Endothelial cell of umbilical vein (primary cell): ENCODE measurements around the gene NR5A2. TPM values are rescaled to one million over a fixed set of nuclear protein-coding genes. Genes with fewer than 3 reads are reported as not detected.

Experiments
- BruUV-seq: library from RNA; stranded (reverse); fragments of 400-500 nt; replicated peaks from 2 replicates; lab custom pipeline; 2021; lab: Mats Ljungman, UMichigan
- CTCF ChIA-PET: fragments of 300-600, 350-600 bp; sonication (Branson Sonifier 250); formaldehyde crosslinking; loops from one replicate; lab custom pipeline; 2021; ENCODE audit warnings: antibody characterized with exemption, inconsistent platforms; lab: Charles Lee
- POLR2A ChIA-PET: fragments of 300-600, 350-600 bp; sonication (Branson Sonifier 250); formaldehyde crosslinking; loops from one replicate; lab custom pipeline; 2021; ENCODE audit warnings: antibody characterized with exemption, inconsistent platforms; lab: Charles Lee
- DNase-seq: peaks from one replicate; pipeline ENCODE4 v3.0.0-alpha.2; 2011; ENCODE audit warnings: low read depth, low spot score
- FAIRE-seq: peaks from 2 replicates; lab custom pipeline; 2011; peaks lifted over from hg19 to GRCh38; lab: Jason Lieb, UNC
- H2AFZ ChIP-seq: 2 replicates; pipeline ENCODE4 v1.6.0; 2012; ENCODE audit warnings: low read depth, low read length, control low read depth, inconsistent platforms
- H3K27ac ChIP-seq: 2 replicates; pipeline ENCODE4 v1.5.1; 2011; ENCODE audit warnings: low read depth, mild to moderate bottlenecking, control low read depth, low read length, moderate library complexity; ENCODE audit not compliant: insufficient read depth
- H3K27me3 ChIP-seq, 2 experiments: 2 replicates each; pipeline versions ENCODE4 v1.6.0 to v1.6.1; 2011; ENCODE audit warnings: low read length in 2 of 2, mixed read lengths in 1 of 2; ENCODE audit not compliant: control insufficient read depth in 2 of 2, insufficient read depth in 2 of 2
- H3K36me3 ChIP-seq, 2 experiments: 2 replicates in 1 of 2; 3 replicates in 1 of 2; pipeline ENCODE4 v1.5.1; 2011; ENCODE audit warnings: low read length in 2 of 2, mild to moderate bottlenecking in 1 of 2, moderate library complexity in 1 of 2; ENCODE audit not compliant: control insufficient read depth in 2 of 2, insufficient read depth in 2 of 2; ENCODE audit errors: extremely low read depth in 1 of 2
- H3K4me1 ChIP-seq: 3 replicates; pipeline ENCODE4 v1.5.1; 2011; ENCODE audit warnings: mild to moderate bottlenecking, low read length; ENCODE audit not compliant: control insufficient read depth, insufficient read depth; ENCODE audit errors: extremely low read depth
- H3K4me2 ChIP-seq: 2 replicates; pipeline ENCODE4 v1.6.1; 2011; ENCODE audit warnings: low read length, control low read depth, mixed read lengths; ENCODE audit not compliant: insufficient read depth
- H3K4me3 ChIP-seq, 3 experiments: fragments of 200-600 bp in 1 of 3; sonication (generic), shearing (Covaris generic) in 1 of 3; replicated peaks in 1 of 3; 2 replicates each; pipeline ENCODE4 v1.5.1; 2011 to 2016; ENCODE audit warnings: control low read depth in 3 of 3, low read length in 3 of 3, mild to moderate bottlenecking in 2 of 3, inconsistent platforms in 1 of 3, low read depth in 1 of 3, moderate library complexity in 1 of 3; ENCODE audit not compliant: insufficient read depth in 1 of 3
- H3K79me2 ChIP-seq: 2 replicates; pipeline ENCODE4 v1.6.0; 2012; ENCODE audit warnings: low read length, inconsistent platforms; ENCODE audit not compliant: control insufficient read depth, insufficient read depth
- H3K9ac ChIP-seq: replicated peaks from 2 replicates; pipeline ENCODE3; 2011; ENCODE audit warnings: low read length, control low read depth; ENCODE audit not compliant: insufficient read depth; ENCODE audit errors: extremely low read depth
- H3K9me1 ChIP-seq: replicated peaks from 3 replicates; pipeline ENCODE4 v1.6.0; 2011; ENCODE audit warnings: mild to moderate bottlenecking, low read length; ENCODE audit not compliant: control insufficient read depth, insufficient read depth; ENCODE audit errors: extremely low read depth
- H3K9me3 ChIP-seq: replicated peaks from 2 replicates; pipeline ENCODE4 v1.5.1; 2012; ENCODE audit warnings: low read length, inconsistent platforms; ENCODE audit not compliant: control insufficient read depth, insufficient read depth
- H4K20me1 ChIP-seq: replicated peaks from 2 replicates; pipeline ENCODE3; 2011; ENCODE audit warnings: mild to moderate bottlenecking, low read length; ENCODE audit not compliant: control insufficient read depth, insufficient read depth; ENCODE audit errors: extremely low read depth
- CTCF ChIP-seq, 2 donors: IDR thresholded peaks; 1 replicate in 1 of 2; 2 replicates in 1 of 2; pipeline ENCODE4 v1.5.1; 2011; ENCODE audit warnings: low read length in 2 of 2, mild to moderate bottlenecking in 2 of 2, moderate library complexity in 2 of 2, control low read depth in 1 of 2, inconsistent platforms in 1 of 2, low read depth in 1 of 2; ENCODE audit not compliant: insufficient read depth in 1 of 2; ENCODE audit errors: extremely low read depth in 1 of 2
- EZH2 ChIP-seq: IDR thresholded peaks from 2 replicates; pipeline ENCODE4 v1.6.1; 2012; ENCODE audit warnings: borderline replicate concordance, low read depth, mild to moderate bottlenecking, moderate library complexity, low read length, inconsistent platforms; ENCODE audit not compliant: severe bottlenecking
- FOS ChIP-seq: IDR thresholded peaks from 2 replicates; pipeline ENCODE4 v1.6.1; 2011; ENCODE audit warnings: mild to moderate bottlenecking, low read length, moderate library complexity, borderline replicate concordance; ENCODE audit not compliant: insufficient read depth
- GATA2 ChIP-seq: IDR thresholded peaks from 2 replicates; pipeline ENCODE4 v1.7.0; 2011; ENCODE audit warnings: low read depth, mild to moderate bottlenecking, moderate library complexity, mixed read lengths, low read length; ENCODE audit not compliant: insufficient read length, insufficient read depth
- JUN ChIP-seq: IDR thresholded peaks from 2 replicates; pipeline ENCODE4 v1.6.1; 2011; ENCODE audit warnings: borderline replicate concordance, low read depth; ENCODE audit not compliant: insufficient read length, insufficient read depth
- MYC ChIP-seq: IDR thresholded peaks from one replicate; pipeline ENCODE4 v1.6.1; 2011; ENCODE audit warnings: mild to moderate bottlenecking, low read depth, low read length
- POLR2A ChIP-seq: IDR thresholded peaks from 2 replicates; pipeline ENCODE4 v1.6.1; 2012; ENCODE audit warnings: low read depth, mild to moderate bottlenecking, control low read depth, low read length
- POLR2AphosphoS5 ChIP-seq: IDR thresholded peaks from 2 replicates; pipeline ENCODE4 v1.6.1; 2012; ENCODE audit warnings: low read depth, mild to moderate bottlenecking, control low read depth, low read length, moderate library complexity; ENCODE audit not compliant: insufficient read depth
- dilution Hi-C: fragments of 300-500 bp; cut with MboI; formaldehyde crosslinking; loops from one replicate; pipeline ENCODE4 v1.15.0; 2019; ENCODE audit warnings: low sequenced_read_pairs; ENCODE audit not compliant: extremely low pct_ligation_motif_present
- intact Hi-C: fragments of 100-400 bp; cut with micrococcal nuclease; formaldehyde crosslinking; loops from one replicate; pipeline ENCODE4 v1.10.0; 2022
- polyA plus RNA-seq, 4 experiments: library from polyadenylated mRNA; depleted of rRNA in 3 of 4; stranded (reverse) in 3 of 4; unstranded in 1 of 4; fragments of >200 nt; gene quantifications; 2 replicates each; pipeline versions ENCODE4 v1.2.1 to v1.2.3, GENCODE V29; 2011 to 2012; ENCODE audit warnings: missing spikeins in 1 of 4
- total RNA-seq: library from RNA; stranded (reverse); gene quantifications from 2 replicates; pipeline ENCODE4 v1.2.3, GENCODE V29; 2021
- TF ChIP-seq, protein P1 (sequence below): IDR thresholded peaks from 2 replicates; pipeline ENCODE4 v1.6.1; 2011; ENCODE audit not compliant: insufficient read depth, insufficient read length

The NR5A2 gene
- total and polyA plus RNA-seq, 2 donors (not counting 3 experiments of a cell fraction or from before 2014, with no cell fraction given) = 3.4 to 12.1 TPM

DNA sequence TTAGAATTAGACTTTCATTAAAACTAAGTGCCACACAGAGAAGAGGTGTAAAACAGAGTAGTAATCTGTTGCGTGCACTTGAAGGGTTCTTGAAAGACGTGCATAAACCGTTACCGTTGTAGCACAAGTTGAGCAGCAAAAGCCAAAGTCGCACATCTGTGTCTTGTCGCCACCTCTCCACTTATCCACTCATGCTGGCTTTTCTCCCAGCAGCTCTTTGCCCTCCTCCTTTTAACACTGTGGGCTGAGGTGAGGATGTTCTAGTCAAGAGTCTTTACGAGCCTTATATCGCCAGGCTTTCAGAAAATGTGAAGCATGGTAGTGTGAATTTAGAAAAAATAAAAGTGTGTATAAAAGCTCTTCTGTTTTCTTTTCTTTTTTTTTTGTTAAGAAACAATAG lies 48.0 kb downstream of the NR5A2 start:
- dilution Hi-C loops = no loop called here
- BruUV-seq = no TSS peak
- H3K4me1 ChIP-seq = peaks cover 44% of the 10 kb centered on the region

More for the DNA sequence above, 48.0 kb downstream of the NR5A2 start:
- TF ChIP-seq POLR2AphosphoS5 (no peak), EZH2 (no peak), MYC (no peak), GATA2 (no peak), JUN (no peak), POLR2A (no peak), CTCF (IDR thresholded peaks at IDR 0.05; ENCODE audit: extremely low read depth in 1 of 2, insufficient read depth in 1 of 2, low read depth in 1 of 2, low read length in 2 of 2) (no peak), FOS (no peak)
- TF ChIP-seq, protein P1, sequence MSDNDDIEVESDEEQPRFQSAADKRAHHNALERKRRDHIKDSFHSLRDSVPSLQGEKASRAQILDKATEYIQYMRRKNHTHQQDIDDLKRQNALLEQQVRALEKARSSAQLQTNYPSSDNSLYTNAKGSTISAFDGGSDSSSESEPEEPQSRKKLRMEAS = no peak
- FAIRE-seq (no peak), DNase-seq (no peak)
- Histone ChIP-seq H3K4me2 (peak overlapping the region; percentile 89), H3K27ac (peak overlapping the region; percentile 94), H4K20me1 (no peaks in the 10 kb centered on the region), H3K9ac (peak overlapping the region; percentile 81), H3K9me1 (no peaks in the 10 kb centered on the region), H3K36me3 (no peaks in the 10 kb centered on the region), H3K27me3 (no peaks in the 10 kb centered on the region), H2AFZ (peak overlapping the region; percentile 67), H3K4me3 (peak overlapping the region in 1 of 3 experiments; percentile 50), H3K79me2 (no peaks in the 10 kb centered on the region), H3K9me3 (no peaks in the 10 kb centered on the region)
- POLR2A ChIA-PET = interaction anchor here (1.0 kb wide), 1 partner anchor 41 kb away, joined by 3 read pairs; no protein-coding TSS in a partner anchor
- CTCF ChIA-PET = interaction anchor here (1.1 to 1.6 kb wide), 3 partner anchors 16 to 64 kb away, joined by 3 read pairs; no protein-coding TSS in a partner anchor
- intact Hi-C loops = loop anchor here (5.0 kb wide), 2 partner anchors 342 to 343 kb away; no protein-coding TSS in a partner anchor
